Measurements from ENCODE around the gene CLSTN2.

The CLSTN2 gene

DNA sequence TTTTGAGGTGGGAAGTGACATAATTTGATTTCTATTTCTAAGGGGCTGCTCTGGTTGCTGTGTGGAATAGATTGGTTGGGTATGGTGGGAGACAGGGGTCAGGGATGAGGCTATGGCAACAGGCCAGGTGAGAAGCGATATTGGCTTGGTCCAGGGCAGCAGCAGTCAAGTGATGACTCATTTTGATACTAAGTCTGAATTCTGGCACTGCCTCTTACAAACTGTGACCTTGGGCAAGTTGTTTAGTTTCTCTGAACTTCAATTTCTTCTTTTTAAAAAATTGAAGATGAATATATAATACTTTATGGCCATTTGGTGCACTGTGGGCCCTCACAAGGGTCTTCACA, 40.4 kb upstream of the CLSTN2 start:
- TF ChIP-seq TAF1 (IDR thresholded peaks at IDR 0.05; ENCODE audit: borderline replicate concordance, insufficient read depth, low read length) (no peak), POLR2AphosphoS5 (IDR thresholded peaks at IDR 0.05; ENCODE audit: low read depth, low read length) (no peak), SIN3A (IDR thresholded peaks at IDR 0.05; ENCODE audit: borderline replicate concordance, insufficient read depth, low read length) (no peak), FOXP2 (optimal IDR thresholded peaks at IDR 0.05; ENCODE audit: borderline replicate concordance, extremely low read depth, extremely low read length, insufficient read depth) (no peak), REST (IDR thresholded peaks at IDR 0.05; ENCODE audit: insufficient read depth in 1 of 2, low read depth in 2 of 2, low read length in 2 of 2) (no peak)

DNA sequence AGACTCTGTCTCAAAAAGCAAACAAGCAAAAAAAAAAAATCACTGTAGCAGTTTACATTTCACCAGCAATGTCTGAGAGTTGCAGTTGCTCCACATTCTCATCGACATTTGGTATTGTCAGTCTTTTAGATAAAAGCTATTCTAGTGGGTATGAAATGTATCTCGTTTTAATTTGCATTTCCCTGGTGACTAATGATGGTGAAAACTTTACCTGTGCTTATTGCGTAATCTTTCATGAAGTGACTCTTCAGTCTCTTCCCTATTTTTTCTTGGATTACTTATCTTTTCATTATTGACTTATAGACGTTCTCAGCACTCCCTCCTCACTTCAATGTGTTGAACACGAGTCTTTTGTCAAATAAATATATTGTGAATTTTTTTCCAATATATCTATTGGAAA, 37.2 kb upstream of the CLSTN2 start:
- no peak for TF ChIP-seq FOXP2 (optimal IDR thresholded peaks at IDR 0.05; ENCODE audit: borderline replicate concordance, extremely low read depth, extremely low read length, insufficient read depth)
- no peak for TF ChIP-seq REST (IDR thresholded peaks at IDR 0.05; ENCODE audit: insufficient read depth in 1 of 2, low read depth in 2 of 2, low read length in 2 of 2)
- no peak for TF ChIP-seq SIN3A (IDR thresholded peaks at IDR 0.05; ENCODE audit: borderline replicate concordance, insufficient read depth, low read length)
- no peak for TF ChIP-seq POLR2AphosphoS5 (IDR thresholded peaks at IDR 0.05; ENCODE audit: low read depth, low read length)
- TF ChIP-seq TAF1 (IDR thresholded peaks at IDR 0.05; ENCODE audit: borderline replicate concordance, insufficient read depth, low read length): no peak

DNA sequence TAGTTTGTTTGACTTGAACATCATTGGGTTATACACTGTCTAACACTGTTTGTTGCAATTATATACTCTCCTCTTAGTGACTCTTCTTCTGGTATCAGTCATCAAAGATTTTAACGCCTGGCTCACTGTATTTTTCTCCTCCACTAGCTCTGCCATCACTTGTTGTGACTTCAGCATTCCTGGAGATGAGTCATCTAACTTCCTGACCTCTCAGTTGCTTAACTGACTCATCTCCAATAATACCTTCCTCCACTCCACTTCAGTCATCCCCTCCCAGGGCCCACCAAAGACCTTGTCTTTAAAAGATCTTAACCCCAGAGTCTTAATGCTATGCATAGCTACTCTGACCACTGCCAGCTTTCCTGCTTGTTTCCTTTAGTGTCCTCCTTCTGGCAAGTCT, 28.6 kb upstream of the CLSTN2 start:
- TF ChIP-seq TAF1 (IDR thresholded peaks at IDR 0.05; ENCODE audit: borderline replicate concordance, insufficient read depth, low read length) (no peak), POLR2AphosphoS5 (IDR thresholded peaks at IDR 0.05; ENCODE audit: low read depth, low read length) (no peak), FOXP2 (optimal IDR thresholded peaks at IDR 0.05; ENCODE audit: borderline replicate concordance, extremely low read depth, extremely low read length, insufficient read depth) (no peak), REST (IDR thresholded peaks at IDR 0.05; ENCODE audit: insufficient read depth in 1 of 2, low read depth in 2 of 2, low read length in 2 of 2) (no peak), SIN3A (IDR thresholded peaks at IDR 0.05; ENCODE audit: borderline replicate concordance, insufficient read depth, low read length) (no peak)

- no peak for TF ChIP-seq SIN3A (IDR thresholded peaks at IDR 0.05; ENCODE audit: borderline replicate concordance, insufficient read depth, low read length)
- TF ChIP-seq REST (IDR thresholded peaks at IDR 0.05; ENCODE audit: insufficient read depth in 1 of 2, low read depth in 2 of 2, low read length in 2 of 2): no peak
- TF ChIP-seq FOXP2 (optimal IDR thresholded peaks at IDR 0.05; ENCODE audit: borderline replicate concordance, extremely low read depth, extremely low read length, insufficient read depth): no peak
- TF ChIP-seq POLR2AphosphoS5 (IDR thresholded peaks at IDR 0.05; ENCODE audit: low read depth, low read length): no peak
- TF ChIP-seq TAF1 (IDR thresholded peaks at IDR 0.05; ENCODE audit: borderline replicate concordance, insufficient read depth, low read length): no peak
These were observed 25.2 kb upstream of the CLSTN2 start for GRCh38 chr3:139909811-139910210.

GRCh38 chr3:139916271-139916670, 18.7 kb upstream of the CLSTN2 start:
- TF ChIP-seq TAF1 (IDR thresholded peaks at IDR 0.05; ENCODE audit: borderline replicate concordance, insufficient read depth, low read length) (no peak), FOXP2 (optimal IDR thresholded peaks at IDR 0.05; ENCODE audit: borderline replicate concordance, extremely low read depth, extremely low read length, insufficient read depth) (no peak), SIN3A (IDR thresholded peaks at IDR 0.05; ENCODE audit: borderline replicate concordance, insufficient read depth, low read length) (no peak), POLR2AphosphoS5 (IDR thresholded peaks at IDR 0.05; ENCODE audit: low read depth, low read length) (no peak), REST (IDR thresholded peaks at IDR 0.05; ENCODE audit: insufficient read depth in 1 of 2, low read depth in 2 of 2, low read length in 2 of 2) (no peak)
